CD4-positive, alpha-beta T cell treated with Interleukin-6 at 100 ng/mL for 8 hours (primary cell): ENCODE results near the gene OPCML.

Source experiments
- DNase-seq: peaks from one replicate; pipeline ENCODE4 v3.0.0-alpha.2; 2020; ENCODE audit warnings: mixed read lengths, low spot score

OPCML gene

GRCh38 chr11:132790971-132791370, 741.3 kb downstream of the OPCML start:
- no peak for DNase-seq

GRCh38 chr11:132790466-132790865, 741.8 kb downstream of the OPCML start:
- no peak for DNase-seq

- DNase-seq = no peak
These were observed 743.4 kb downstream of the OPCML start for GRCh38 chr11:132788816-132789325.

GRCh38 chr11:132785878-132786277, 746.4 kb downstream of the OPCML start:
- DNase-seq = no peak

- no peak for DNase-seq
These were observed 747.9 kb downstream of the OPCML start for GRCh38 chr11:132784441-132784840.

- DNase-seq = no peak
These were observed 750.2 kb downstream of the OPCML start for GRCh38 chr11:132782102-132782501.

- DNase-seq = no peak
These were observed 752.3 kb downstream of the OPCML start for GRCh38 chr11:132780046-132780445.

- no peak for DNase-seq
These were observed 752.8 kb downstream of the OPCML start for GRCh38 chr11:132779497-132779896.

- DNase-seq = no peak
These were observed 755.0 kb downstream of the OPCML start for GRCh38 chr11:132777067-132777975.

- no peak for DNase-seq
These were observed 758.5 kb downstream of the OPCML start for GRCh38 chr11:132773751-132774150.

- DNase-seq = no peak
These were observed 759.4 kb downstream of the OPCML start for GRCh38 chr11:132772703-132773545.

GRCh38 chr11:132771746-132772145, 760.6 kb downstream of the OPCML start:
- no peak for DNase-seq

GRCh38 chr11:132770829-132771530, 761.3 kb downstream of the OPCML start:
- DNase-seq = no peak

GRCh38 chr11:132763503-132763902, 768.8 kb downstream of the OPCML start:
- no peak for DNase-seq

GRCh38 chr11:132755934-132756333, 776.4 kb downstream of the OPCML start:
- DNase-seq = no peak

GRCh38 chr11:132751516-132752250, 780.6 kb downstream of the OPCML start:
- no peak for DNase-seq

- no peak for DNase-seq
These were observed 786.0 kb downstream of the OPCML start for GRCh38 chr11:132746305-132746704.

- DNase-seq = no peak
These were observed 787.0 kb downstream of the OPCML start for GRCh38 chr11:132745306-132745705.

- no peak for DNase-seq
These were observed 787.5 kb downstream of the OPCML start for GRCh38 chr11:132744771-132745170.

GRCh38 chr11:132743601-132744000, 788.7 kb downstream of the OPCML start:
- DNase-seq = no peak

- DNase-seq = no peak
These were observed 789.4 kb downstream of the OPCML start for GRCh38 chr11:132742929-132743328.
